Cerebellar nuclear complex (tissue), 1 donor: Measurements from ENCODE around the gene ASCL2.

Experiments
- DNase-seq, 2 experiments: peaks; one replicate each; lab custom pipeline; 2025; lab: John Stamatoyannopoulos, UW

ASCL2 gene

GRCh38 chr11:2308713-2309112, 38.3 kb upstream of the ASCL2 start:
- no peak for DNase-seq

GRCh38 chr11:2307501-2308331, 37.3 kb upstream of the ASCL2 start:
- DNase-seq, result no peak

- no peak for DNase-seq
Measured at GRCh38 chr11:2306877-2307500, 36.6 kb upstream of the ASCL2 start.

GRCh38 chr11:2306452-2306823, 36.0 kb upstream of the ASCL2 start:
- no peak for DNase-seq

- no peak for DNase-seq
Measured at GRCh38 chr11:2305788-2306451, 35.5 kb upstream of the ASCL2 start.

- no peak for DNase-seq
Measured at GRCh38 chr11:2305140-2305778, 34.9 kb upstream of the ASCL2 start.

GRCh38 chr11:2304506-2305139, 34.2 kb upstream of the ASCL2 start:
- no peak for DNase-seq

- DNase-seq, result no peak
Measured at GRCh38 chr11:2303627-2304505, 33.5 kb upstream of the ASCL2 start.

- no peak for DNase-seq
Measured at GRCh38 chr11:2302896-2303626, 32.7 kb upstream of the ASCL2 start.

- no peak for DNase-seq
Measured at GRCh38 chr11:2302306-2302895, 32.0 kb upstream of the ASCL2 start.

- DNase-seq, result no peak
Measured at GRCh38 chr11:2301631-2302305, 31.4 kb upstream of the ASCL2 start, which contains the start of the genes C11orf21 and TSPAN32. Gene C11orf21, minus strand, starts transcription at chr11:2301918. Its CDS starts 110 bp downstream, at chr11:2301808. Gene TSPAN32, plus strand, starts transcription at chr11:2302013. Its CDS starts 137 bp downstream, at chr11:2302150.

GRCh38 chr11:2300936-2301630, 30.7 kb upstream of the ASCL2 start:
- DNase-seq, result no peak

GRCh38 chr11:2300290-2300935, 30.0 kb upstream of the ASCL2 start:
- DNase-seq, result no peak

GRCh38 chr11:2299773-2300172, 29.4 kb upstream of the ASCL2 start:
- DNase-seq, result no peak

- no peak for DNase-seq
Measured at GRCh38 chr11:2298795-2299761, 28.7 kb upstream of the ASCL2 start.

GRCh38 chr11:2298131-2298794, 27.9 kb upstream of the ASCL2 start:
- DNase-seq, result no peak
